Esophagus squamous epithelium (tissue), 5 donors: Measurements from ENCODE around the gene FBH1. TPM values are rescaled to one million over a fixed set of nuclear protein-coding genes. Genes with fewer than 3 reads are reported as not detected.

Experiments used
- DNase-seq: peaks from one replicate; lab custom pipeline; 2025; lab: John Stamatoyannopoulos, UW
- H3K27ac ChIP-seq, 4 donors: fragments of 200-600 bp; sonication (generic); one replicate each; pipeline ENCODE4 v1.5.1; 2016 to 2019; ENCODE audit warnings: mild to moderate bottlenecking in 1 of 4
- H3K27me3 ChIP-seq, 4 donors: fragments of 200-600 bp; sonication (generic); 1 replicate in 3 of 4; 2 replicates in 1 of 4; pipeline versions ENCODE4 v1.5.1 to v1.6.0; 2017 to 2021; ENCODE audit warnings: antibody characterized with exemption in 1 of 4
- H3K36me3 ChIP-seq, 3 donors: fragments of 200-600 bp; sonication (generic); one replicate each; pipeline ENCODE4 v1.5.1; 2016 to 2019
- H3K4me1 ChIP-seq, 3 donors: fragments of 200-600 bp; sonication (generic); one replicate each; pipeline ENCODE4 v1.5.1; 2017 to 2019
- H3K4me3 ChIP-seq, 4 donors: fragments of 200-600 bp; sonication (generic); 1 replicate in 3 of 4; 2 replicates in 1 of 4; pipeline ENCODE4 v1.5.1; 2016 to 2019; ENCODE audit warnings: mild to moderate bottlenecking in 2 of 4, moderate library complexity in 1 of 4
- H3K9me3 ChIP-seq, 3 donors: fragments of 200-600 bp; sonication (generic); one replicate each; pipeline ENCODE4 v1.5.1; 2016 to 2019
- POLR2A ChIP-seq, 4 donors: fragments of 450-650 bp; IDR thresholded peaks; one replicate each; pipeline ENCODE4 v1.6.1; 2017; ENCODE audit warnings: antibody characterized with exemption in 4 of 4, mild to moderate bottlenecking in 4 of 4, moderate library complexity in 3 of 4
- WGBS, 2 donors: methylation state at CpG; one replicate each; pipeline ENCODE4 v1.1.5; 2018; 5-methylcytosine and 5-hydroxymethylcytosine counted together
- intact Hi-C: fragments of 100-400 bp; cut with DNase I; formaldehyde crosslinking; loops from one replicate; pipeline ENCODE4 v1.15.0; 2022
- total RNA-seq, 4 donors: library from RNA; depleted of rRNA; stranded (reverse); fragments of >200 nt; gene quantifications; one replicate each; pipeline ENCODE4 v1.1.0, GENCODE V29; 2016
- TF ChIP-seq, protein P1 (sequence below), 6 experiments: fragments of 450-650 bp in 4 of 6; fragments of 200-600 bp in 2 of 6; sonication (generic) in 2 of 6; IDR thresholded peaks; one replicate each; pipeline ENCODE4 v1.5.1; 2016 to 2019; ENCODE audit warnings: antibody characterized with exemption in 6 of 6, mild to moderate bottlenecking in 4 of 6, moderate library complexity in 4 of 6
- donor health status: DM: yes; HTN: yes; CAD: no.

Gene FBH1
- total RNA-seq, 4 donors from 2014 or later, result 48.5 to 93.8 (median 54.1) TPM

DNA sequence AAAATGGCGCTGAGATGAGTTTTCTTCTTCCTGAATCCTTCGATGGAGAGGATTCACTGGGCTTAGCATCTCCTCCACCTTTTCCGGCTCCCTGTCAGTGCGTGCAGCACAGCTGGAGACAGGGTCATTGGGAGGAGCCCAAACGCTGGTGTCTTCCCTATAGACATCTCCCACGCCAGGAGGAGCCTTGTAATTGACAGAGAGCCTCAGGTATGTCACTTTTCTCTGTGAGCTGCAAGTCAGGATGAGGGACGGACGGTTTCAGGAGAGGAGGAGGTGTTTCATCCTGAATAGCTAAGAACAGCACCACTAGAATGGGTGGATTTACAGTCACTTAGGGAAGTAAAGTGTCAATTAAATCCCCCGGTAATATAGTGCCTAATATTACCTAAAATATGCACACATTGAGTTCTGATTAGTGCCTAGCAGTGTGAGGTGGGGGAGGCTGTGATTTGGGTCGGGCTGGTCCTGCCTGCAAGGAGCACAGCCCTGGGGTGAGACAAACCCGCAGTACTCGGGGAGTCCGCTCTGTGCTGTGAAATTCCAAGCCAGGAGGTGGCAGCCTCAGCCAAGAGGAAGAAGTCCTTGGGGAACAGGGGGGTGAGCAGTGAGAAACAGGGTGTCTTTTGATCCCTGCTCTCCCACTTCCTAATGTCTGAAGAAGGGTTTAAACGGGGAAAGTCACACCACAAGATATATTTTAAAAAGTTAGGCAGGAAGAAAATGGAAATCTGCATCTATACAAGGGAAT, 59.1 kb downstream of the FBH1 start:
- H3K4me1 ChIP-seq, result peaks cover 15 to 59% (median 42%) of the 10 kb centered on the region in 3 donors
- 67 to 68% methylated on average over 14 of the region's 14 CpGs for WGBS, 2 donors
- H3K27me3 ChIP-seq, result no peaks in the 10 kb centered on the region
- H3K9me3 ChIP-seq, result no peaks in the 10 kb centered on the region
- H3K27ac ChIP-seq, result peak overlapping the region in 2 of 4 donors; percentile 5 to 39
- DNase-seq, result no peak
- no peak for TF ChIP-seq POLR2A (IDR thresholded peaks at IDR 0.05)
- TF ChIP-seq, protein P1, sequence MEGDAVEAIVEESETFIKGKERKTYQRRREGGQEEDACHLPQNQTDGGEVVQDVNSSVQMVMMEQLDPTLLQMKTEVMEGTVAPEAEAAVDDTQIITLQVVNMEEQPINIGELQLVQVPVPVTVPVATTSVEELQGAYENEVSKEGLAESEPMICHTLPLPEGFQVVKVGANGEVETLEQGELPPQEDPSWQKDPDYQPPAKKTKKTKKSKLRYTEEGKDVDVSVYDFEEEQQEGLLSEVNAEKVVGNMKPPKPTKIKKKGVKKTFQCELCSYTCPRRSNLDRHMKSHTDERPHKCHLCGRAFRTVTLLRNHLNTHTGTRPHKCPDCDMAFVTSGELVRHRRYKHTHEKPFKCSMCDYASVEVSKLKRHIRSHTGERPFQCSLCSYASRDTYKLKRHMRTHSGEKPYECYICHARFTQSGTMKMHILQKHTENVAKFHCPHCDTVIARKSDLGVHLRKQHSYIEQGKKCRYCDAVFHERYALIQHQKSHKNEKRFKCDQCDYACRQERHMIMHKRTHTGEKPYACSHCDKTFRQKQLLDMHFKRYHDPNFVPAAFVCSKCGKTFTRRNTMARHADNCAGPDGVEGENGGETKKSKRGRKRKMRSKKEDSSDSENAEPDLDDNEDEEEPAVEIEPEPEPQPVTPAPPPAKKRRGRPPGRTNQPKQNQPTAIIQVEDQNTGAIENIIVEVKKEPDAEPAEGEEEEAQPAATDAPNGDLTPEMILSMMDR (IDR thresholded peaks at IDR 0.05), result peak in 5 of 6 experiments; percentile 19 to 44 (median 35)
- intact Hi-C loops, result no loop called here
- H3K4me3 ChIP-seq, result no peak overlapping the region
- peaks cover 0 to 25% (median 0%) of the 10 kb centered on the region in 3 donors for H3K36me3 ChIP-seq

- Histone ChIP-seq H3K9me3 (no peaks in the 10 kb centered on the region), H3K4me3 (no peak overlapping the region), H3K27ac (peak overlapping the region in 3 of 4 donors; percentile 60 to 76 (median 68)), H3K27me3 (no peaks in the 10 kb centered on the region), H3K36me3 (peaks cover 0 to 32% (median 4%) of the 10 kb centered on the region in 3 donors), H3K4me1 (peaks cover 6 to 38% (median 25%) of the 10 kb centered on the region in 3 donors)
- 46 to 67% methylated on average over 6 to 7 of the region's 7 CpGs for WGBS, 2 donors
- no peak for TF ChIP-seq POLR2A (IDR thresholded peaks at IDR 0.05)
- TF ChIP-seq, protein P1 (IDR thresholded peaks at IDR 0.05), result no peak
- DNase-seq, result no peak
- intact Hi-C loops, result no loop called here
These were observed 61.2 kb downstream of the FBH1 start for GRCh38 chr10:5951167-5951711.

- DNase-seq, result no peak
- Histone ChIP-seq H3K36me3 (peaks cover 0 to 37% (median 4%) of the 10 kb centered on the region in 3 donors), H3K4me3 (no peak overlapping the region), H3K4me1 (peaks cover 0 to 32% (median 18%) of the 10 kb centered on the region in 3 donors), H3K27ac (peak overlapping the region in 3 of 4 donors; percentile 60 to 76 (median 68)), H3K9me3 (no peaks in the 10 kb centered on the region), H3K27me3 (no peaks in the 10 kb centered on the region)
- WGBS, 2 donors, result 61 to 65% methylated on average over 6 of the region's 6 CpGs
- intact Hi-C loops, result no loop called here
- TF ChIP-seq, protein P1 (IDR thresholded peaks at IDR 0.05), result no peak
- TF ChIP-seq POLR2A (IDR thresholded peaks at IDR 0.05), result no peak
These were observed 61.8 kb downstream of the FBH1 start for GRCh38 chr10:5951721-5952407.

DNA sequence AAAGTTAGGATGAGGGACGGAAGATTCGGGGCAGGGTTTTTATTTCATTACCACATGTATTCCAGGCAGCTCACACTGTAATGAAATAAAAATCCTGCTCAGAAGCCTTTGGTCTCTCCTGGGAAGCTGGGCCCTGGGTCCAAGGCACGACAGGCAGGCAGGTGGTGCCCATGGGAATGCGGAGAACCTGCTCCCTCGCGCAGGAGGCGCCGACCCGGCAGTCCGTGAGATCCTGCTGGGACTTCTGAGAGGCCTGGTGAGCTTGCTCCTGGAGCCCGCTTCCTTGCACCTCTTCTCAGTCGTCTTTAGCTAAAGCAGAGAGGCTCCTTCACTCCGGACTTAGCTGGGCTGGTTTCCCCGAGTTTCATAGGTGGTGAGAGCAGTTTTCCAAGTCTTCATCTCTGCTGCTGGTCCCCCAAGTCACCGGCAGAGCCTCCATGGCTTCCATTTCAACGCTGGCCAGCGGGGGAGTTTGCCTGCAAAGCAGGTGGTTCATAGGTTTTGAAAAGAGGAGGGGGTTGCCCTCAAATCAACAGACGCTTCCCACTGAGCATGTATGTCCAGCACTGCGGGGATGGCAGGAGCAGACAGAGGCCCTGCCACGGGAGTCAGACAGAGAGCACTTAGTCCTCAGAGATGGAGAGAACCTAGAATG, 62.8 kb downstream of the FBH1 start:
- no peak overlapping the region for H3K27ac ChIP-seq
- H3K9me3 ChIP-seq, result no peaks in the 10 kb centered on the region
- TF ChIP-seq POLR2A (IDR thresholded peaks at IDR 0.05), result no peak
- TF ChIP-seq, protein P1 (IDR thresholded peaks at IDR 0.05), result no peak
- 94 to 98% methylated on average over 12 to 13 of the region's 20 CpGs for WGBS, 2 donors
- H3K4me1 ChIP-seq, result peaks cover 0 to 30% (median 15%) of the 10 kb centered on the region in 3 donors
- intact Hi-C loops, result no loop called here
- no peaks in the 10 kb centered on the region for H3K27me3 ChIP-seq
- H3K36me3 ChIP-seq, result peaks cover 0 to 37% (median 4%) of the 10 kb centered on the region in 3 donors
- no peak overlapping the region for H3K4me3 ChIP-seq
- no peak for DNase-seq
